Measurements from ENCODE around the gene PHF20. TPM values are rescaled to one million over a fixed set of nuclear protein-coding genes. Genes with fewer than 3 reads are reported as not detected.

The PHF20 gene
- total RNA-seq, 4 donors from 2014 or later: 42.0 to 55.9 (median 49.2) TPM

- H3K27ac ChIP-seq: no peak overlapping the region
- no peaks in the 10 kb centered on the region for H3K27me3 ChIP-seq
- TF ChIP-seq POLR2AphosphoS5 (IDR thresholded peaks at IDR 0.05) (no peak), EP300 (IDR thresholded peaks at IDR 0.05) (no peak), POLR2A (IDR thresholded peaks at IDR 0.05) (no peak)
- TF ChIP-seq, protein P1, sequence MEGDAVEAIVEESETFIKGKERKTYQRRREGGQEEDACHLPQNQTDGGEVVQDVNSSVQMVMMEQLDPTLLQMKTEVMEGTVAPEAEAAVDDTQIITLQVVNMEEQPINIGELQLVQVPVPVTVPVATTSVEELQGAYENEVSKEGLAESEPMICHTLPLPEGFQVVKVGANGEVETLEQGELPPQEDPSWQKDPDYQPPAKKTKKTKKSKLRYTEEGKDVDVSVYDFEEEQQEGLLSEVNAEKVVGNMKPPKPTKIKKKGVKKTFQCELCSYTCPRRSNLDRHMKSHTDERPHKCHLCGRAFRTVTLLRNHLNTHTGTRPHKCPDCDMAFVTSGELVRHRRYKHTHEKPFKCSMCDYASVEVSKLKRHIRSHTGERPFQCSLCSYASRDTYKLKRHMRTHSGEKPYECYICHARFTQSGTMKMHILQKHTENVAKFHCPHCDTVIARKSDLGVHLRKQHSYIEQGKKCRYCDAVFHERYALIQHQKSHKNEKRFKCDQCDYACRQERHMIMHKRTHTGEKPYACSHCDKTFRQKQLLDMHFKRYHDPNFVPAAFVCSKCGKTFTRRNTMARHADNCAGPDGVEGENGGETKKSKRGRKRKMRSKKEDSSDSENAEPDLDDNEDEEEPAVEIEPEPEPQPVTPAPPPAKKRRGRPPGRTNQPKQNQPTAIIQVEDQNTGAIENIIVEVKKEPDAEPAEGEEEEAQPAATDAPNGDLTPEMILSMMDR (IDR thresholded peaks at IDR 0.05): no peak
- H3K4me3 ChIP-seq: no peak overlapping the region
- peaks cover 0 to 1% (median 0%) of the 10 kb centered on the region in 3 donors for H3K9me3 ChIP-seq
- H3K4me1 ChIP-seq: peaks cover 0 to 13% (median 0%) of the 10 kb centered on the region in 3 donors
- 88 to 90% methylated on average over 2 of the region's 2 CpGs for WGBS, 2 donors (ENCODE audit: low coverage in 1 of 2)
- ATAC-seq: no peak
- no peaks in the 10 kb centered on the region for H3K36me3 ChIP-seq
Observed at GRCh38 chr20:35823937-35824336, 52.1 kb downstream of the PHF20 start.

GRCh38 chr20:35826397-35826998, 54.7 kb downstream of the PHF20 start:
- 50 to 86% methylated on average over 1 of the region's 1 CpG for WGBS, 2 donors (ENCODE audit: low coverage in 1 of 2)
- H3K9me3 ChIP-seq: no peaks in the 10 kb centered on the region
- no peak for ATAC-seq
- TF ChIP-seq, protein P1 (IDR thresholded peaks at IDR 0.05): no peak
- TF ChIP-seq POLR2AphosphoS5 (IDR thresholded peaks at IDR 0.05) (no peak), EP300 (IDR thresholded peaks at IDR 0.05) (no peak), POLR2A (IDR thresholded peaks at IDR 0.05) (no peak)
- H3K4me1 ChIP-seq: peaks cover 0 to 4% (median 0%) of the 10 kb centered on the region in 3 donors
- no peak overlapping the region for H3K4me3 ChIP-seq
- no peaks in the 10 kb centered on the region for H3K36me3 ChIP-seq
- no peaks in the 10 kb centered on the region for H3K27me3 ChIP-seq
- H3K27ac ChIP-seq: no peak overlapping the region

DNA sequence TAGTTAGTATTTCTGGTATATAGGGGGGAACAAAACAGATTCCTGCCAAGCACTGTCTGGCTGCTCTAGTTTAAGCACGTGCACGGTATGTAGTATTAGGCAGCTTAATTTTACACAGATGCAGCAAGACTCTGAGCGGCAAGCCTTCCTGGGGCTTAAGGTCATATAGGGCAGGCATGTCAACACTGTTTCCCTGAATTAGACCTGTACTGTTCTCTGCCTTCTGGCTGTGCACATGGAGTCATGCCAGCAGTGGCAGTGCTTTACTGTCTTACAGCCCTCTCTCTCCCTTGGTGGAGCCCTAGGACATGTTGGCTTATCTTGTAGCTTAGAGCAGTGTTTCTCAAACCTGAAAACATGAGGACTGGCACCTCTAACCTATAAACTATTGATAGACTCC, 56.6 kb downstream of the PHF20 start:
- Histone ChIP-seq H3K4me3 (no peak overlapping the region), H3K27ac (no peak overlapping the region), H3K36me3 (no peaks in the 10 kb centered on the region), H3K9me3 (no peaks in the 10 kb centered on the region), H3K27me3 (no peaks in the 10 kb centered on the region), H3K4me1 (peaks cover 0 to 4% (median 0%) of the 10 kb centered on the region in 3 donors)
- 49 to 60% methylated on average over 1 to 3 of the region's 3 CpGs for WGBS, 2 donors (ENCODE audit: low coverage in 1 of 2)
- no peak for ATAC-seq
- no peak for TF ChIP-seq POLR2AphosphoS5 (IDR thresholded peaks at IDR 0.05)
- no peak for TF ChIP-seq POLR2A (IDR thresholded peaks at IDR 0.05)

GRCh38 chr20:35828916-35829315, 57.1 kb downstream of the PHF20 start:
- Histone ChIP-seq H3K4me1 (peaks cover 0 to 4% (median 0%) of the 10 kb centered on the region in 3 donors), H3K27me3 (no peaks in the 10 kb centered on the region), H3K36me3 (no peaks in the 10 kb centered on the region), H3K9me3 (no peaks in the 10 kb centered on the region), H3K27ac (no peak overlapping the region), H3K4me3 (no peak overlapping the region)
- ATAC-seq: no peak
- WGBS, 2 donors (ENCODE audit: low coverage in 1 of 2): 88 to 89% methylated on average over 3 to 4 of the region's 4 CpGs
- TF ChIP-seq POLR2AphosphoS5 (IDR thresholded peaks at IDR 0.05) (no peak), EP300 (IDR thresholded peaks at IDR 0.05) (no peak), POLR2A (IDR thresholded peaks at IDR 0.05) (no peak)
- TF ChIP-seq, protein P1 (IDR thresholded peaks at IDR 0.05): no peak

GRCh38 chr20:35830264-35830663, 58.4 kb downstream of the PHF20 start:
- no peaks in the 10 kb centered on the region for H3K9me3 ChIP-seq
- H3K4me3 ChIP-seq: no peak overlapping the region
- H3K27ac ChIP-seq: no peak overlapping the region
- no peaks in the 10 kb centered on the region for H3K36me3 ChIP-seq
- no peak for TF ChIP-seq EP300 (IDR thresholded peaks at IDR 0.05)
- TF ChIP-seq, protein P1 (IDR thresholded peaks at IDR 0.05): no peak
- TF ChIP-seq POLR2AphosphoS5 (IDR thresholded peaks at IDR 0.05): no peak
- no peak for TF ChIP-seq POLR2A (IDR thresholded peaks at IDR 0.05)
- no peak for ATAC-seq
- H3K27me3 ChIP-seq: no peaks in the 10 kb centered on the region
- H3K4me1 ChIP-seq: peaks cover 0 to 8% (median 0%) of the 10 kb centered on the region in 3 donors

Measured in gastroesophageal sphincter (tissue), 4 donors.